ENCODE results near the gene PACS1.

- no peak for TF ChIP-seq POLR2A (IDR thresholded peaks at IDR 0.05)
- no peak for TF ChIP-seq CTCF (IDR thresholded peaks at IDR 0.05)
Measured at GRCh38 chr11:66143264-66143566, 73.1 kb downstream of the PACS1 start.
